ENCODE results near the gene SARDH.

SARDH gene

DNA sequence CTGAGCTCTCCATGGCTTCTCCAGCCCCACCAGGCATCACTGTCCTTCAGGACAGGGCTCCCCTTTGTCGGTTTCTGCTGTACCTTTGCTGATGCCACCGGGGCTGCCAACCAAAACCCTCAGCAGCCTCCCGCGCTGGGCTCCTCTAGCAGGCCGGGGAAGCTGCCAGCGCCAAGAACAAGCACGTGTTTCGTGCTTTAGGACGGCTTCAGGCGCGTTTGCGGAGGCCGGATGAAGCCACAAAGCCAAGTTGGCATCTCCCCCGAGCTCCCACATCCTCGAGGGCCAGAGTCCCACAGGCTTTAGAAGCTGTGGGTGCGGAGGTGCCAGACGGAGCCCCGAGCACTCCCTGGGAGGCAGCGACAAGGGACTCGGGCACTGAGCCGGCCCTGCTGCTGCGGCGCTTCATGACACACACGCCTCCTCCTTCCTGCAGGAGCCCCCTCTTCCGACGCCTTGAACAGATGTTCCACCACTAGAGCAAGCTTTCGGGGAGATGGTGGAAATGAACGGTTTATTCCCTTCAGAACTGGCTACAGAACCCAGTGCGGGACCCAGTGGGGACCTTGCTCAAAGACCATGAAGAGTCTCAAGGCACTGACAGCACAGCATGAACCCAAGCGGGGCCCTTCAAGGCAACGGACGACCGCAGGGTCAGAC lies 36.7 kb downstream of the SARDH start:
- DNase-seq = peak; percentile 50 to 69

DNA sequence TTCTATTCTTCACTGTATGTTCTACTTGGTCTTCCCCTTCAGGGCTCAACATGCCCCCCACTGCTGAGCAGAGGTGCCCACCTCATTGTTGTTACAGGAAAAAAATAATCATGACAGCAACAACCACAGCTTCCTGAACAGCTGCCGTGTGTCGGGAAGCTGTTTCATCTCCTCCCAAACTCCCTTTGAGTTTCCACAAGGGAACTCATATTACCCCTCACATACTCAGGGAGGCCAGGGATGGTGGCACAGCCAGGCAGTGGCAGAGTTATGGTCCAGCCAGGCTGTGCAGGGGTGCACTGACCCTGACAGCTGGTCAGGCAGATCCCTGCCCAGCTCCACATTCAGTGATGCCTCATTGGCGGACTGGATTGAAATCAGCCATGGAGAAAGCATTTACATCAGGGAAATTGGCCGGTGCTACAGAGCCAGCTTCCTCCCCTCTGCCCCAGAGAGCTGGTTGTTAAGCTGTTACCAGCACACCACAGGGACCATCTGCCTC lies 37.3 kb downstream of the SARDH start:
- no peak for DNase-seq

DNA sequence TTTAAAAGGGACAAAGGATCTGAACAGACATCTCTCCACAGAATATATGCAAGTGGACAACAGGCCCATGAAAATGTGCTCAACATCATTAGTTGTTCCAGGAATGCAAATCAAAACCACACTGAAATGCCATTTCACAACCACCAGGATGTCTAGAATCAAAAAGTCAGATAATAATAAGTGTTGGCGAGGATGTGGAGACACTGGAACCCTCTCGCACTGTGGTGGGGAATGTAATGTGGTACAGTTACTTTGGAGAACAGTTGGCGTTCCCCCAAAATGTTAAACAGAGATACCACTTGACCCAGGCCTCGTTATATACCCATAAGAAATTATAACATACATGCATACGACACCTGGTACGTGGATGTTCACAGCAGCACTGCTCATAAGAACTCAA lies 38.6 kb downstream of the SARDH start:
- DNase-seq = no peak

DNA sequence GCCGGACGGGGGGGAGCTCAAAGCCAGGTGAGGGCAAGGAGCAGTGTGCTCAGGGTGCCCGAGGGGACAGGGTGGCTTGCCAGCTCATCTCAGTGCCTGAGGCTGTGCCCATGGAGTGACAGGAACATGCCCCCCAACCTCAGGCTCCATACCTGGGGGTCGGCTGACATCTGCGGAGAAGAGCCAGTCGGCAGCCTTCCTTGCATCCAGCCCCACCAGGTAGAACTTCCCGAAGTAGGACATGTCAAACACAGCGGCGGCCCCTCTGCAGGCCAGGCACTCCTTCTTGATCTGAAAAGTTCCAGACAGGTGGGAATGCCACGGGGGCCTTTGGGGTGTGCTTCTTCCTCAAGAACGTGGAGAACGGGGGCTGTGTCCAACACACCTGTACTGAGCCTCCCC lies 42.1 kb downstream of the SARDH start:
- no peak for DNase-seq

DNA sequence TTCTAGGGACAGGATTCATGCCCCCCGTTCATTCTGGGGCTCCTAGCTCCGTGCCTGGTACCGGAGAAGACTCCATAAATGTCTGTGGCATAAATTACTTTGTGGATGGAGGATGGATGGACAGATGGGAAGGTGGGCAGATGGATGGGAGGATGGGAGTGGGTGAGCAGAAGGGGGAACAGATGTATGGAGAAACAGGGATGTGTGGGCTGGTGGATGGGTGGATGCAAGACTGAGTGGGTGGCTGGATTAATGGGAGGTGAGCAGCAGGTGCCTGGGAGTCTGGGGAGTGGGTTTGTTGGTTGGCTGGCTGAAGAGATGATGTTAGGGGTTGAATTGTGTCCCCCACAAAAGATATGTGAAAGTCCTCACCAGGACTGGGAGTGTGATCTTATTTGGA lies 43.5 kb downstream of the SARDH start:
- no peak for DNase-seq

DNA sequence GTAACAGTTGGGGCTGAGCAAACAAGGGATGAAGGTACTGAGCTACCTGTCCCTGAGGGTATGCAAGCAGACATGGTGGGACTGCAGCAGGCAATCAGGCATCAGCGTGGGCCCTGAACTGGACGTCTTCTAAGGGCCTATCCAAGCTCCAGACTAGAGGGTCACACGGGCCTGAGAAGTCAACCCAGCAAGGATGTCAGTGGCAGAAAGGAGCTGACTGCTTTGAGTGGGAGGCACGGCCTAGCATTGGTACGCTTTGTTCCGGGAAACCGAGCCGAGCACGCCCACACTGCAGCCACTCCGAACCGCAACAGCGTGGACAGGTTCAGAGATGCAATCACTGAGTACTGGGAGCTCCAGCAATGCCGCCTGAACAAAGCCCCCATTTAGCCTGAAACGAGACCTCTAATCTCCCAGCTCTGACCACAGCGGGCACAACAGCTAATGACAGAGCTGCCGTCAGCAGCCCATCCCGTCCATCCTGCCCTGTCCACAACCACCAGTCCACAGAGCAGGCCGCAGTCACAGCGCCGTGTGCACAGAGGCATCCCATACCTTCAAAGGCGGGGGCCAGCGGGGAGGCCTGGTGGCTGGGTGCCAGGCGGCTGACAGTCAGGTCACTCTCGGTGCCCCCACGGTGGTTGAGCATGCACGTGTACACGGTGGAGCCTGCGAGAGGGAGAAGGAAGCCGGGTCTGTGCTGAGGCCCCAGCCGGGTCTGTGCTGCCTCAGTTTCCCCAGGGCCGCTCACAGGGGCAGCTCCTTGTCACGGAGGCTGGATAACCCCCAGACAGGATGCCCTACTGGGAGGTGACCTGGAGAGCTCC lies 44.2 kb downstream of the SARDH start:
- DNase-seq = no peak

DNA sequence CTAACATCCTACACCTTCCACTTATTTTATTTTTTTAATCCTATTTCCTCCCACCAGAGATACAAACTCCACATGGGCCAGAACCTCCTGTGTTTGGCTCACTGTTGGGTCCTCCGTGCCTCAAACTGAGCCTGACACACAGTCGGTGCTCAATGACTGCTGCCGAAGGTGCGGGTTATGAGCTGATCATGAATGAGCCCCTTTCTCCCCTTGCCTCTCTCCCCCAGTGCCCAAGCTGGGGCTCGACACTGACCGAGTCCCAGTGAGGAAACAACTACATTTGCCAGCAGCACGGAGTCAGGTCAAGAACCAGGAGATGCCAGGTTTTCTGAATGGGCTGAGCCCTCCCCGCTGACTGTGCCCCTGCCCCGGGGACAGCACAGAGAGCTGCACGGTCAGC lies 45.0 kb downstream of the SARDH start:
- DNase-seq = no peak

GRCh38 chr9:133692364-133692985 lies 45.7 kb downstream of the SARDH start:
- no peak for DNase-seq

- no peak for DNase-seq
These were observed 46.4 kb downstream of the SARDH start for GRCh38 chr9:133691626-133692363.

- no peak for DNase-seq
These were observed 47.0 kb downstream of the SARDH start for GRCh38 chr9:133691191-133691590.

DNA sequence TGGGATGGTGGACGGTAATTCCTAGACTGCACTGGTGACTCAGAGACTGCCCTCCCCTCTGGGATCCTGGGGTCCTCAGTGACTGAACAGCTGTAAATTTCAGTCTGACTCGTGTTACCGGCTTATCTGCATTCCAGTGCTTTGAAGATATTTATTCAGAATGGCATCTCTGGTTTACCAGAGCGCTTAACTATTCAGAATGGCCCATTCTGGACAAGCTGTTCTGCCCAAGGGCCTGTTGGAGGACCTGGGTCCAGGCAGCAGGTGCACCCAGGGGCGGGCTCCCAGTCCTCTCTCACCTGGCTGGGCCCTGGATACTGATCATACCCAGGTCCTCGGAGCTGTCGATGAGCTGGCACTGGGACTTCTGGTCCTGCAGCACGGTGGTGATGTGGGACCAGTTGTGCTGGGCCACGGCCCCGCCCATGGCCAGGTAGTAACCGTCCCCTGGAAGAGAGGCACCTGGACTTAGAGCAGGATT lies 48.0 kb downstream of the SARDH start:
- no peak for DNase-seq

DNA sequence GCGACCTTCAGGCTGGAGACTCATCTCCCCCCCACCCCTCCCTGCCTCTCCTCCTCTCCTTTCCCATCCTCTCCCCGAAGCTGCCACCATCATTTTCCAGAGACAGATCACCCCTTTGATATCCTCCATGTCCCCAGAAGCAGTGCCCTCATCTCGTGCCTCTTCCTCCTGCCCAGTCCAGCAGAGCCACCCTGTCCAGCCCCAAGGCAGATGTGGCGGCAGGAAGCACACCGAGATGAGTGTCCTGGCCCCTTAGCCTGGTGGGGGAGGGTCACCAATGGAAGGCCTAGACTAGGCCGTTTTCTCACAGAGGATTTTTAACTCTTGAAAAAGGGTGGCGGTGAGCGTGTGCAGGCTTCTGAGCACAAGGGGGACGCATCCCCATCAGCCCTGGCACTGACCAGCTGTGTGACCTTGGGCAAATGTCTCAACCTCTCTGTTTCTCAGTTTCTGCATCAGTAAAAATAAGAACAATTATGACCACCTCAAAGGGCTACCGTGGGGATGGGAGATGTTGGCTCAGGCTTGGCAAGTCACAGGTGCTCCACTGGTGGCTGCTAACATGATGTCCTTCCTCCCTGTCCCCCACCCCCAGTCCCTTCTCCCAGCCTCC lies 48.9 kb downstream of the SARDH start:
- no peak for DNase-seq

- DNase-seq = no peak
These were observed 50.0 kb downstream of the SARDH start for GRCh38 chr9:133687856-133688761.

GRCh38 chr9:133686642-133687575 lies 51.2 kb downstream of the SARDH start:
- DNase-seq = no peak

DNA sequence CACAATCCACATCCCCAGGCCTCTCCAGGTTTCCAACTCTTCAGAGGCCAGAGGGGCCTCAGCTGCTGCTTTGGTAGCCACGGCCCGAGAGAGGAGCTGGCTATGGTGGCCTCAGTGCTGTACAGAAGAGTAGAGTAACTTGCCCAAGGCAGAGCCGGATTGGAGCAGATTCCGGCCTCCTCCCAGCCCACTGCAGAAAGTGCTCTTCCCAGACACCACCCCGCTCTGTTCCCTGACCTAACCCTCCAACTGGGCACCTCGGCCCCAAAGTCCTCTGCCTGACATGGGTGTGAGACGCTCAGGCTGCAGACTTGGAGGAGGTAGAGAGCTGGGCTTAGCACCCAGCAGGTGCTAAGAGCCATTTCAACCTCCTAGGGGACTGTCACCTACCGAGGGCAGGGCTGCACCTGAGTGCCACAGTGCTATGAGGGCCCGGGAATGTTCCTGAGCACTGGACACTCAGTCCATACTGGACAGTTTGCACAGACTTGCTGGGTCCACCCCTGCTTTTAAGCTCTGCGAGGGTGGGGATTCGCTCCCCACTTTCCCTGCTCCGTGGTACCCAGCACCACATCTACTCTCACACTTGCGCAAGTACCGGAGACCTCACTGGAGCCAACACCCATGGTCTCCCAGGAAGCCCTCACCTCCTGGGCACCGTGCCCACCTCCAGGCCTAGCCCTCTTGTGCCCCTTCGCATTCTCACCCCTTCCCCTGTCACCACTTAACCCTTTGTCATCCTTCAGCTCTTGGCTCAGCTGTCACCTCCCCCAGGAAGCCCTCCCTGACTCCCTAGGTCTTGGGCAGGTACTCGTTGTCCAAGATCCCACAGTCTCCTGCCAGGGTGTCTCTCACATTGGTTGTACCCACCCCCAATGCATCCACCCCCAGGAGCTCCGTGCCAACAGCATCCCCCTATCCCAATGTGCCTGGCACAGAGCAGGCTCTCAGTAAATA lies 52.2 kb downstream of the SARDH start:
- no peak for DNase-seq

GRCh38 chr9:133684936-133685361 lies 53.2 kb downstream of the SARDH start:
- DNase-seq = no peak

DNA sequence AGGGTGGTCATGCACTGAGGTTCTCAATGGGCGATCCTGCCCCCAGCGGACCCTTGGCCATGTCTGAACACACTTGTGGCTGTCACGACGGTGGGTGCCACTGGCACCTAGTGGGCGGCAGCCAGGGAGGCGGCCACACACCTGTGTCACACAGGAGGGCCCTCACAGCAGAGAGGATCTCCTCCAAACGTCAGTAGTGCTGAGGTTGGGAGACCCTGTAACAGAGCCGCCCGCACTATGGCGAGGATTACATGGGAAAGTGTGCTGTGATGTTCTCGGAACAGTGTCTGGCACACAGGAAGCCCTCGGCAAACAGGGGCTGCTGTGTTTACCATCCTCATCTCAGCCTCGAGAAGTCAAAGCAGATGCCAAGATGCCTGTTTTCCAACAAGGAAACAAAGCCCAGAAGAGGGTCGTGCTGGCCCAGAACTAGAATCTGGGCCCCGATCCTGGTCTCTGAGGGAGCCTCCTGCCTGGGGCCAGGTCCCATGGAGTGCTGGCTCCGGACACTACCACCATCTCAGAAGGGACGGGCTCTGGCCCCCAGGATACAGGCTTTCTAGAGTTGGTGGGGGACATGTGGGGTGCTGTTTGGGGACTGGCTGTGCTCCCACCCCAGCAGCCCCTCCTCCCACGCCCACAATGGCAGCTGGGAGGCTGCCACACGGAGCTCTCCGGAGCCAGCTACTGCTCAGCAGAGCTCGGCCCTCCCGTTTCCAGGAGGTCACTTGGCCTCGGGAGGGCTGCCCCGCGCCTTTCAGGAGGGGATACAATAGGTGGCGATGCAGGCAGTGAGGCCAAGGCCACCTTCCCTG lies 53.8 kb downstream of the SARDH start:
- no peak for DNase-seq

GRCh38 chr9:133683586-133684120 lies 54.5 kb downstream of the SARDH start:
- DNase-seq = peak; percentile 37 to 52

Data from stimulated activated CD4-positive, alpha-beta T cell treated with anti-CD3 and anti-CD28 coated beads, Interleukin-4, amount 100 ng/mL, for 4 hours (primary cell).